Cardiac fibroblast (primary cell): ENCODE data around the gene PEAK3.
A peak's percentile ranks its signal among the peaks of the same experiment; 100 is the strongest.

Experiments
- DNase-seq, 2 donors: peaks; one replicate each; pipeline versions ENCODE4 v3.0.0 to v3.0.0-alpha.2; 2010; ENCODE audit warnings: low read depth in 2 of 2
- H3K4me3 ChIP-seq, 2 donors: replicated peaks in 1 of 2; 1 replicate in 1 of 2; 2 replicates in 1 of 2; pipeline ENCODE4 v1.5.1; 2011; ENCODE audit warnings: low read depth in 2 of 2, low read length in 2 of 2, mild to moderate bottlenecking in 2 of 2, moderate library complexity in 1 of 2
- CTCF ChIP-seq: IDR thresholded peaks from one replicate; pipeline ENCODE4 v1.5.1; 2011; ENCODE audit warnings: low read depth, mild to moderate bottlenecking, low read length, inconsistent platforms

The PEAK3 gene

GRCh38 chr19:2306971-2307370 lies 25.0 kb upstream of the PEAK3 start:
- no peak for TF ChIP-seq CTCF
- H3K4me3 ChIP-seq: no peak overlapping the region
- DNase-seq: no peak

- H3K4me3 ChIP-seq: no peak overlapping the region
- no peak for TF ChIP-seq CTCF
- DNase-seq: no peak
These were observed 24.4 kb upstream of the PEAK3 start for GRCh38 chr19:2306281-2306806.

GRCh38 chr19:2305452-2306280 lies 23.7 kb upstream of the PEAK3 start:
- TF ChIP-seq CTCF: no peak
- H3K4me3 ChIP-seq: no peak overlapping the region
- no peak for DNase-seq

GRCh38 chr19:2303211-2303798 lies 21.3 kb upstream of the PEAK3 start:
- H3K4me3 ChIP-seq: no peak overlapping the region
- DNase-seq: no peak
- no peak for TF ChIP-seq CTCF

- no peak for TF ChIP-seq CTCF
- H3K4me3 ChIP-seq: no peak overlapping the region
- DNase-seq: peak; percentile 55 to 59
These were observed 20.6 kb upstream of the PEAK3 start for GRCh38 chr19:2302319-2303210.

- TF ChIP-seq CTCF: no peak
- DNase-seq: no peak
- no peak overlapping the region for H3K4me3 ChIP-seq
These were observed 18.6 kb upstream of the PEAK3 start for GRCh38 chr19:2300533-2300932.
